Body of pancreas (tissue), 4 donors: Measurements from ENCODE around the gene FCHSD2. TPM values are rescaled to one million over a fixed set of nuclear protein-coding genes. Genes with fewer than 3 reads are reported as not detected.
A peak's percentile ranks its signal among the peaks of the same experiment; 100 is the strongest.

Source experiments
- ATAC-seq: fragments of 150-250 bp; one replicate; pipeline ENCODE4 v1.9.1; 2016
- DNase-seq, 4 donors: peaks; one replicate each; pipeline ENCODE4 v3.0.0-alpha.2; 2019
- H3K27ac ChIP-seq, 4 donors: fragments of 200-600 bp; sonication (generic); 1 replicate in 3 of 4; 2 replicates in 1 of 4; pipeline versions ENCODE4 v1.5.1 to v1.6.1; 2016 to 2019; ENCODE audit warnings: mild to moderate bottlenecking in 1 of 4, mixed read lengths in 1 of 4, moderate library complexity in 1 of 4
- H3K27me3 ChIP-seq, 2 donors: fragments of 200-600 bp; sonication (generic); one replicate each; pipeline ENCODE4 v1.6.0; 2016; ENCODE audit warnings: mild to moderate bottlenecking in 1 of 2
- H3K36me3 ChIP-seq, 2 donors: fragments of 200-600 bp; sonication (generic); replicated peaks in 1 of 2; 2 replicates each; pipeline ENCODE4 v1.5.1; 2016; ENCODE audit warnings: low read depth in 2 of 2; ENCODE audit not compliant: insufficient read depth in 1 of 2
- H3K4me1 ChIP-seq: fragments of 200-600 bp; sonication (generic); one replicate; pipeline ENCODE4 v1.6.0; 2016
- H3K4me3 ChIP-seq, 2 donors: fragments of 200-600 bp; sonication (generic); 1 replicate in 1 of 2; 2 replicates in 1 of 2; pipeline ENCODE4 v1.5.1; 2016 to 2019
- H3K9me3 ChIP-seq, 3 donors: fragments of 200-600 bp; sonication (generic); 1 replicate in 2 of 3; 2 replicates in 1 of 3; pipeline ENCODE4 v1.5.1; 2016
- POLR2A ChIP-seq, 3 donors: fragments of 450-650 bp; IDR thresholded peaks; one replicate each; pipeline ENCODE4 v1.6.1; 2016; ENCODE audit warnings: antibody characterized with exemption in 3 of 3, mild to moderate bottlenecking in 2 of 3
- WGBS, 2 donors: methylation state at CpG; one replicate each; pipeline ENCODE4 v1.1.5; 2017; 5-methylcytosine and 5-hydroxymethylcytosine counted together
- intact Hi-C: fragments of 100-400 bp; cut with DNase I; formaldehyde crosslinking; loops from one replicate; pipeline ENCODE4 v1.15.1; 2023
- total RNA-seq, 2 donors: library from RNA; depleted of rRNA; stranded (reverse); fragments of >200 nt; gene quantifications; one replicate each; pipeline ENCODE4 v1.1.0, GENCODE V29; 2016
- TF ChIP-seq, protein P1 (sequence below), 7 experiments: fragments of 450-650 bp in 4 of 7; fragments of 200-600 bp in 3 of 7; sonication (generic) in 3 of 7; IDR thresholded peaks; one replicate each; pipeline ENCODE4 v1.5.1; 2016 to 2019; ENCODE audit warnings: antibody characterized with exemption in 7 of 7

FCHSD2 gene
- total RNA-seq, 2 donors from 2014 or later: 7.3 to 8.0 TPM

DNA sequence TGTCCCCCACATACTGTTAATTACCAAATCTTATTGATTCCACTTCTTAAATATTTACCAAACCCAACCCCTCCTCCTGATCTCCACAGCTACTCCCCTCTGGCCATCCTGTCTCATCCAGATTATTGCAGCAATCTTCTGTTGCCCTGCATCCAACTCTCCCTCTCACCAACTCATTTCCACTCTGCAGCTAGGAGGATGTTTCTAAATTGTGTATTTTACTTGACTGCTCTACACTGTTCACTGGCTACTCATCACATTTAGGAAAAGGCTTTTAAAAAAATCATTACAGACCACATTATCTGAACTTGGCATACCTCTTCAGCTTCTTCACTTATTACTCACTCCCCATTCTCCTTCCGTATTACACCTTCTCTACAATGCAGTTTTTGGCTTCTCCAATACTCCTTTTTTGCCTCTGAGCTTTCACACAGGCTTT, 210.0 kb downstream of the FCHSD2 start:
- Histone ChIP-seq H3K4me1 (peaks cover 8% of the 10 kb centered on the region), H3K27ac (no peak overlapping the region)
- intact Hi-C loops: no loop called here

GRCh38 chr11:72930008-72930407, 212.1 kb downstream of the FCHSD2 start:
- no peak overlapping the region for H3K4me3 ChIP-seq
- H3K4me1 ChIP-seq: peaks cover 8% of the 10 kb centered on the region
- no peak overlapping the region for H3K27ac ChIP-seq
- no peaks in the 10 kb centered on the region for H3K27me3 ChIP-seq
- TF ChIP-seq, protein P1, sequence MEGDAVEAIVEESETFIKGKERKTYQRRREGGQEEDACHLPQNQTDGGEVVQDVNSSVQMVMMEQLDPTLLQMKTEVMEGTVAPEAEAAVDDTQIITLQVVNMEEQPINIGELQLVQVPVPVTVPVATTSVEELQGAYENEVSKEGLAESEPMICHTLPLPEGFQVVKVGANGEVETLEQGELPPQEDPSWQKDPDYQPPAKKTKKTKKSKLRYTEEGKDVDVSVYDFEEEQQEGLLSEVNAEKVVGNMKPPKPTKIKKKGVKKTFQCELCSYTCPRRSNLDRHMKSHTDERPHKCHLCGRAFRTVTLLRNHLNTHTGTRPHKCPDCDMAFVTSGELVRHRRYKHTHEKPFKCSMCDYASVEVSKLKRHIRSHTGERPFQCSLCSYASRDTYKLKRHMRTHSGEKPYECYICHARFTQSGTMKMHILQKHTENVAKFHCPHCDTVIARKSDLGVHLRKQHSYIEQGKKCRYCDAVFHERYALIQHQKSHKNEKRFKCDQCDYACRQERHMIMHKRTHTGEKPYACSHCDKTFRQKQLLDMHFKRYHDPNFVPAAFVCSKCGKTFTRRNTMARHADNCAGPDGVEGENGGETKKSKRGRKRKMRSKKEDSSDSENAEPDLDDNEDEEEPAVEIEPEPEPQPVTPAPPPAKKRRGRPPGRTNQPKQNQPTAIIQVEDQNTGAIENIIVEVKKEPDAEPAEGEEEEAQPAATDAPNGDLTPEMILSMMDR (IDR thresholded peaks at IDR 0.05): no peak
- no peak for TF ChIP-seq POLR2A (IDR thresholded peaks at IDR 0.05)
- 14 to 30% methylated on average over 2 of the region's 2 CpGs for WGBS, 2 donors
- intact Hi-C loops: no loop called here
- no peaks in the 10 kb centered on the region for H3K36me3 ChIP-seq
- H3K9me3 ChIP-seq: no peaks in the 10 kb centered on the region
- DNase-seq (peak; percentile 30 to 62 (median 47)), ATAC-seq (peak; percentile 89)

More for the DNA sequence above, 210.0 kb downstream of the FCHSD2 start:
- H3K9me3 ChIP-seq: no peaks in the 10 kb centered on the region
- H3K4me3 ChIP-seq: no peak overlapping the region
- ATAC-seq (no peak), DNase-seq (no peak)
- no peaks in the 10 kb centered on the region for H3K36me3 ChIP-seq
- TF ChIP-seq, protein P1 (IDR thresholded peaks at IDR 0.05): no peak
- TF ChIP-seq POLR2A (IDR thresholded peaks at IDR 0.05): no peak
- H3K27me3 ChIP-seq: no peaks in the 10 kb centered on the region
- 87 to 90% methylated on average over 1 of the region's 1 CpG for WGBS, 2 donors

- intact Hi-C loops: loop anchor here (10.0 kb wide), 1 partner anchor 246 kb away; no protein-coding TSS in a partner anchor
- Histone ChIP-seq H3K9me3 (no peaks in the 10 kb centered on the region), H3K36me3 (no peaks in the 10 kb centered on the region), H3K4me1 (peaks cover 8% of the 10 kb centered on the region), H3K27ac (no peak overlapping the region), H3K27me3 (no peaks in the 10 kb centered on the region), H3K4me3 (no peak overlapping the region)
- DNase-seq (no peak), ATAC-seq (no peak)
- WGBS, 2 donors: 85 to 94% methylated on average over 1 of the region's 1 CpG
- TF ChIP-seq, protein P1 (IDR thresholded peaks at IDR 0.05): no peak
- no peak for TF ChIP-seq POLR2A (IDR thresholded peaks at IDR 0.05)
These were observed 212.9 kb downstream of the FCHSD2 start for GRCh38 chr11:72929256-72929655.

DNA sequence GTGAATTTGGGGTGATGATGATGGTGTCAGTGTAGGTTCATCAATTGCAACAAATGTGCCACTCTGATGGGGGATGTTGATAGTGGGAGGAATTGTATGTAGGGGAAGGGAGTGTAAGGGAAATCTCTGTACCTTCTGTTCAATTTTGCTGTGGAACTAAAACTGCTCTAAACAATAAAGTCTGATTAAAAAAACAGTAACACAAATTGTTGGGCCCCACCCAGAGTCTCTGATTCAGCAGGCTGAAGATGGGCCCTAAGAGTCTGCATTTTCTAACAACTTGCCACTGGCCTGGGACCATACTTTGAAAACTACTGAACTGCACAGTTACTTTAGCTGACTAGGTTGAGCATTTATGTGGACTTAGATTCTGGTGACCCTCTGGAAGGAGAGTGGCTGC, 214.7 kb downstream of the FCHSD2 start:
- H3K9me3 ChIP-seq: no peaks in the 10 kb centered on the region
- H3K36me3 ChIP-seq: no peaks in the 10 kb centered on the region
- H3K27ac ChIP-seq: no peak overlapping the region
- ATAC-seq (no peak), DNase-seq (no peak)
- H3K4me1 ChIP-seq: peaks cover 8% of the 10 kb centered on the region
- TF ChIP-seq, protein P1 (IDR thresholded peaks at IDR 0.05): no peak
- no peak for TF ChIP-seq POLR2A (IDR thresholded peaks at IDR 0.05)
- intact Hi-C loops: loop anchor here (10.0 kb wide), 1 partner anchor 247 kb away; no protein-coding TSS in a partner anchor
- no peak overlapping the region for H3K4me3 ChIP-seq
- H3K27me3 ChIP-seq: no peaks in the 10 kb centered on the region

DNA sequence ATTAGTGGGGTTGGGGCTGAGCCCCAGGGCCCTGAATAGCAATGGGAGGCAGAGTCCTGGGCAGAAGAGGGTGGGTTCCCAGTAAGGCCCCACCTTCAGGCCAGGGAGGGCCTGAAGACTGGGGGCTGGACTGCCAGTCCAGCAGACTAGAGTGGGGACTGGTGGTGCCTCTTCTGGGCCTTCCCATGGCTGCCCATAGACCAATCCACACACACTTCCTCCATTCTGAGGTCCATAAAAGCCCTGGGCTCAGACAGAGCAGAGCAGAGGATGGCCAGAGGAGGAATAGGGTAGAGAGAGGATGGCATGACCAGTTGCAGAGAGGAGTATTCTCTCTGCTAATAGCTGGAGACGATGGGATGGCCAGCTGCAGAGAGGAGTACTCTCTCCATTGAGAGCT, 216.0 kb downstream of the FCHSD2 start:
- ATAC-seq (no peak), DNase-seq (no peak)
- H3K36me3 ChIP-seq: no peaks in the 10 kb centered on the region
- peaks cover 8% of the 10 kb centered on the region for H3K4me1 ChIP-seq
- no peaks in the 10 kb centered on the region for H3K27me3 ChIP-seq
- intact Hi-C loops: loop anchor here (10.0 kb wide), 1 partner anchor 249 kb away; no protein-coding TSS in a partner anchor
- no peak overlapping the region for H3K27ac ChIP-seq
- WGBS, 2 donors: 100% methylated on average over 1 of the region's 1 CpG
- TF ChIP-seq, protein P1 (IDR thresholded peaks at IDR 0.05): no peak
- no peak for TF ChIP-seq POLR2A (IDR thresholded peaks at IDR 0.05)
- no peaks in the 10 kb centered on the region for H3K9me3 ChIP-seq
- H3K4me3 ChIP-seq: no peak overlapping the region
